ENCODE results near the gene IFNAR2. TPM values are rescaled to one million over a fixed set of nuclear protein-coding genes. Genes with fewer than 3 reads are reported as not detected.
A peak's percentile ranks its signal among the peaks of the same experiment; 100 is the strongest.

The IFNAR2 gene
- total and polyA plus RNA-seq, 2 donors from 2014 or later = 14.8 to 56.5 TPM

GRCh38 chr21:33189237-33189636 is 40.5 kb upstream of the IFNAR2 start:
- TF ChIP-seq, protein P1, sequence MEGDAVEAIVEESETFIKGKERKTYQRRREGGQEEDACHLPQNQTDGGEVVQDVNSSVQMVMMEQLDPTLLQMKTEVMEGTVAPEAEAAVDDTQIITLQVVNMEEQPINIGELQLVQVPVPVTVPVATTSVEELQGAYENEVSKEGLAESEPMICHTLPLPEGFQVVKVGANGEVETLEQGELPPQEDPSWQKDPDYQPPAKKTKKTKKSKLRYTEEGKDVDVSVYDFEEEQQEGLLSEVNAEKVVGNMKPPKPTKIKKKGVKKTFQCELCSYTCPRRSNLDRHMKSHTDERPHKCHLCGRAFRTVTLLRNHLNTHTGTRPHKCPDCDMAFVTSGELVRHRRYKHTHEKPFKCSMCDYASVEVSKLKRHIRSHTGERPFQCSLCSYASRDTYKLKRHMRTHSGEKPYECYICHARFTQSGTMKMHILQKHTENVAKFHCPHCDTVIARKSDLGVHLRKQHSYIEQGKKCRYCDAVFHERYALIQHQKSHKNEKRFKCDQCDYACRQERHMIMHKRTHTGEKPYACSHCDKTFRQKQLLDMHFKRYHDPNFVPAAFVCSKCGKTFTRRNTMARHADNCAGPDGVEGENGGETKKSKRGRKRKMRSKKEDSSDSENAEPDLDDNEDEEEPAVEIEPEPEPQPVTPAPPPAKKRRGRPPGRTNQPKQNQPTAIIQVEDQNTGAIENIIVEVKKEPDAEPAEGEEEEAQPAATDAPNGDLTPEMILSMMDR (IDR thresholded peaks at IDR 0.05; ENCODE audit: borderline replicate concordance, extremely low read depth, insufficient read depth) = no peak
- intact Hi-C loops (cut with DNase I) = no loop called here
- Histone ChIP-seq H3K9ac (ENCODE audit: low read length in 3 of 3) (no peak overlapping the region), H3K27me3 (ENCODE audit: control insufficient read depth, insufficient read depth, low read length) (no peaks in the 10 kb centered on the region), H3K36me3 (ENCODE audit: control insufficient read depth in 2 of 3, insufficient read depth in 3 of 3, low read length in 3 of 3) (no peaks in the 10 kb centered on the region), H3K9me3 (ENCODE audit: control insufficient read depth in 2 of 3, insufficient read depth in 1 of 3, low read length in 3 of 3) (no peaks in the 10 kb centered on the region), H3K4me3 (ENCODE audit: low read length in 3 of 3) (no peak overlapping the region), H3K4me1 (ENCODE audit: control insufficient read depth in 2 of 3, insufficient read depth in 2 of 3, low read depth in 1 of 3, low read length in 3 of 3) (no peaks in the 10 kb centered on the region), H3K27ac (ENCODE audit: low read depth in 2 of 2, low read length in 2 of 2) (no peak overlapping the region)
- FAIRE-seq (no peak), DNase-seq (no peak)

DNA sequence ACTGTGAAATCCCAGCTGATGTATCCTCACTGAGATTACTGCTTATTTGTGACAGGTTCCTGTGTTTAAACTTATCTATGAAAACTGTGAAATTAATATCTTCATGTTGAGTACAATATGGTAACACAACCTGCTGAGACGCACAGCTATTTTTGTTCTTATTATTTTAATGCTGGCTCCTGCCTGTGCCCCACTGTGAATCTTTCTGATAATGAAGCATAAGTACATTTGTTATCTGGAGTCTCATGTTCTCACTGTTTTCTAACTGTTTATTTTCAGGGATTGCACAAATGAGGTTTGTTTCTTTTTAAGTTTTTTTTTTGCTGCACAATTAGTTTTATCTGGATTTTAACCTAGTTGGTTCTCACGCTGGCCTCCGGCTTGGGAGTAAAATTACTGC is 39.9 kb upstream of the IFNAR2 start:
- TF ChIP-seq, protein P1 (IDR thresholded peaks at IDR 0.05; ENCODE audit: borderline replicate concordance, extremely low read depth, insufficient read depth) = no peak
- no peak for FAIRE-seq
- Histone ChIP-seq H3K27me3 (ENCODE audit: control insufficient read depth, insufficient read depth, low read length) (no peaks in the 10 kb centered on the region), H3K4me3 (ENCODE audit: low read length in 3 of 3) (no peak overlapping the region), H3K27ac (ENCODE audit: low read depth in 2 of 2, low read length in 2 of 2) (no peak overlapping the region), H3K36me3 (ENCODE audit: control insufficient read depth in 2 of 3, insufficient read depth in 3 of 3, low read length in 3 of 3) (no peaks in the 10 kb centered on the region), H3K9ac (ENCODE audit: low read length in 3 of 3) (no peak overlapping the region), H3K9me3 (ENCODE audit: control insufficient read depth in 2 of 3, insufficient read depth in 1 of 3, low read length in 3 of 3) (no peaks in the 10 kb centered on the region), H3K4me1 (ENCODE audit: control insufficient read depth in 2 of 3, insufficient read depth in 2 of 3, low read depth in 1 of 3, low read length in 3 of 3) (no peaks in the 10 kb centered on the region)
- no peak for DNase-seq
- intact Hi-C loops (cut with DNase I) = no loop called here

DNA sequence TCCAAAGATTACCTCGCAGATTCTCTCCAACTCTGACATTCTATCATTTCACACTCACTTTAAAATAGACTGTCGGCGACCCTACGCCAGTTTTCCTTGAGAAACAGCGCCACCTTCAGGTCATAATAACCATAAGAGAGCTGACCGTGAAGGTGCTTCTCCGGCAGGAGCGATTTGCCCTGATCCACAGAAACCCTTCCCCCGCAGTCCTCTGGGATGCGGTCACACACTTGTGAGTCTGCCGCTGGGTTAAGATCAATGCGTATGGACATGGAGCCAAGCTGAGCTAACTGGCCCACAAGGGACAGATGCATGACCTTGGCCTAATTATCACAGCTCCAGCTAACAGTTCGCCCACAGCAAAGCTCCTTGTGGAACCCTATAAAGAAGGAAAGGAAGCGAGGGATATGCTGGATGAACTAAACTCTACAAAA is 32.8 kb upstream of the IFNAR2 start:
- H3K27ac ChIP-seq (ENCODE audit: low read depth in 2 of 2, low read length in 2 of 2) = no peak overlapping the region
- no peak for FAIRE-seq
- peak in 4 of 5 donors; percentile 68 to 90 (median 76) for DNase-seq
- intact Hi-C loops (cut with DNase I) = no loop called here
- H3K9me3 ChIP-seq (ENCODE audit: control insufficient read depth in 2 of 3, insufficient read depth in 1 of 3, low read length in 3 of 3) = no peaks in the 10 kb centered on the region
- H3K27me3 ChIP-seq (ENCODE audit: control insufficient read depth, insufficient read depth, low read length) = no peaks in the 10 kb centered on the region
- TF ChIP-seq, protein P1 (IDR thresholded peaks at IDR 0.05; ENCODE audit: borderline replicate concordance, extremely low read depth, insufficient read depth) = peak; percentile 83
- no peak overlapping the region for H3K9ac ChIP-seq (ENCODE audit: low read length in 3 of 3)
- H3K4me3 ChIP-seq (ENCODE audit: low read length in 3 of 3) = no peak overlapping the region
- peaks cover 0 to 2% (median 0%) of the 10 kb centered on the region in 3 donors for H3K4me1 ChIP-seq (ENCODE audit: control insufficient read depth in 2 of 3, insufficient read depth in 2 of 3, low read depth in 1 of 3, low read length in 3 of 3)
- H3K36me3 ChIP-seq (ENCODE audit: control insufficient read depth in 2 of 3, insufficient read depth in 3 of 3, low read length in 3 of 3) = no peaks in the 10 kb centered on the region

DNA sequence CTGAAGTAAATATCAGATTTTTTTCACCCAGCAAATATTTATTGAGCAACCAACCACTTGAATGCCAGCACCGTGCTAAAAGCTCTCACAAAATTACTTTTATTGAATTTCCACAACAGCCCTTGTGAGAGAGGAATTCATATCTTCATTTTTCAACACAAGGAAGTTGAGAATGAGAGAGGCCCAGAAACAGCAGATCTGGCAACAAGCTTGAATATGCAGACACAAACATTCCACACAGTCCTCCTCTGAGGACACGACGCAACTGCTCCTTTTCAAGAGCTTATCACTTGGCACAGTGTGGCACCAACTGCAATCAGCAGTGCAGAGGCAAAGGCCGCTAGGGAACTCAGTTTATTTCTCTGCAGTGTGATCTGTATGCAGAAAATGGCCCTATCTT is 32.2 kb upstream of the IFNAR2 start:
- Histone ChIP-seq H3K4me3 (ENCODE audit: low read length in 3 of 3) (no peak overlapping the region), H3K9me3 (ENCODE audit: control insufficient read depth in 2 of 3, insufficient read depth in 1 of 3, low read length in 3 of 3) (no peaks in the 10 kb centered on the region), H3K4me1 (ENCODE audit: control insufficient read depth in 2 of 3, insufficient read depth in 2 of 3, low read depth in 1 of 3, low read length in 3 of 3) (peaks cover 0 to 2% (median 0%) of the 10 kb centered on the region in 3 donors), H3K27me3 (ENCODE audit: control insufficient read depth, insufficient read depth, low read length) (no peaks in the 10 kb centered on the region), H3K9ac (ENCODE audit: low read length in 3 of 3) (no peak overlapping the region), H3K36me3 (ENCODE audit: control insufficient read depth in 2 of 3, insufficient read depth in 3 of 3, low read length in 3 of 3) (no peaks in the 10 kb centered on the region), H3K27ac (ENCODE audit: low read depth in 2 of 2, low read length in 2 of 2) (no peak overlapping the region)
- DNase-seq (no peak), FAIRE-seq (no peak)
- TF ChIP-seq, protein P1 (IDR thresholded peaks at IDR 0.05; ENCODE audit: borderline replicate concordance, extremely low read depth, insufficient read depth) = no peak
- intact Hi-C loops (cut with DNase I) = no loop called here

All from kidney (tissue), 14 donors.